Urinary bladder (tissue), 4 donors: ENCODE results near the gene ALX4. TPM values are rescaled to one million over a fixed set of nuclear protein-coding genes. Genes with fewer than 3 reads are reported as not detected.

ENCODE experiments used
- DNase-seq: peaks from one replicate; pipeline ENCODE4 v3.0.0-alpha.2; 2015; ENCODE audit errors: extremely low spot score
- H3K27ac ChIP-seq: one replicate; pipeline ENCODE4 v1.5.1; 2013; ENCODE audit warnings: low read depth, mild to moderate bottlenecking, moderate library complexity
- H3K36me3 ChIP-seq: one replicate; pipeline ENCODE4 v1.6.1; 2013; ENCODE audit warnings: mild to moderate bottlenecking, moderate library complexity; ENCODE audit not compliant: insufficient read depth
- H3K4me1 ChIP-seq: one replicate; pipeline ENCODE4 v1.6.1; 2013; ENCODE audit warnings: mild to moderate bottlenecking, moderate library complexity; ENCODE audit not compliant: insufficient read depth
- H3K4me3 ChIP-seq: one replicate; pipeline ENCODE4 v1.5.1; 2013; ENCODE audit warnings: low read depth, low read length
- WGBS: extraction: QIAGEN DNeasy Blood & Tissue Kit; methylation state at CpG from one replicate; pipeline ENCODE4 v1.1.7; 2013; 5-methylcytosine and 5-hydroxymethylcytosine counted together
- polyA plus RNA-seq: library from polyadenylated mRNA; stranded (reverse); fragments of 200-250 nt; gene quantifications from one replicate; pipeline ENCODE4 v1.2.3, GENCODE V29; 2013
- total RNA-seq: library from RNA; depleted of rRNA; stranded (reverse); fragments of >200 nt; gene quantifications from one replicate; pipeline ENCODE4 v1.2.3, GENCODE V29; 2014
- donor health status: healthy with polysubstance abuse.
- donor health status: healthy.

Gene ALX4
- total and polyA plus RNA-seq, 2 donors = 0.08 to 1.5 TPM

DNA sequence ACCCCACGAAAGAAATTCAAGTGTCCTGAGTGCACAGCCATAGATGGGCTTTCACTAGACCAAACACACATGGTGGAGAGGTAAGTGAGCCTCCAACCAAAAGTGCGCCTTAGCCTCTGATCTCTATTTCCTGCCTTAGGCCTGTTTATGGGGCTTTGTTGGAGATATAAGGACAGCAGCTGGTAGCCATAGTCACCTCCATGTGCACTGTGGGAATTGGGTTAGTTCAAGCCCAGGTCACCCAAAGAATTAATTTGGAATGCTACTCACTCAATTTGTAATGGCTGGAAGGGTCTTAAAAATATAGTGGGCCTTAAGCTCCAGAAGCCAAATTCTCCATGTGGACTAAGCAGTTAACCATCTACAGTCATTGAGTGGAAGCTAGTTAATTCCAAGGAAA lies 73.6 kb downstream of the ALX4 start:
- Histone ChIP-seq H3K4me1 (no peaks in the 10 kb centered on the region), H3K36me3 (no peaks in the 10 kb centered on the region), H3K4me3 (no peak overlapping the region), H3K27ac (no peak overlapping the region)
- no peak for DNase-seq
- 97% methylated on average over 2 of the region's 2 CpGs for WGBS

DNA sequence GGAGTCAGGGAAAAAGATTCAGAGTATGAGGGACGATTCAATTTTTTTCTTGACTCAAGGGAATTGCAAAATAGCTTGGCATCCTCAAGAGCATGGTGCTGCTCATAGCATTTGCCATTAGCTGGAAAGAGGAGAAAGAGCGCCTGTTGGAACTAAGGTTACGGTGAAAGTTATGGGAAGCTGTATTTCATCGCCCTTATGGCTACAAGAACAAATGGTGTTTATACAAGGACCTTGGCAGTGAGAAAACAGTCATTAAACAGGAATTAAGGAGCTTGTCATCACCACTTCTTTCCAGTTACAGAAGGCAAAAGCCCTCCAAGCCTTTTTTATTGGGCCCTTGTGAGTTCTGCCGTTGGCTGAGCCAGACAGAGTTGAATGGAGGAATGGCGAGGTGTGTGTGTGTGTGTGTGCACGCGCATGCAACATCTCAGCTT lies 74.2 kb downstream of the ALX4 start:
- Histone ChIP-seq H3K4me3 (no peak overlapping the region), H3K36me3 (no peaks in the 10 kb centered on the region), H3K4me1 (no peaks in the 10 kb centered on the region), H3K27ac (no peak overlapping the region)
- DNase-seq = no peak
- 69% methylated on average over 8 of the region's 8 CpGs for WGBS

DNA sequence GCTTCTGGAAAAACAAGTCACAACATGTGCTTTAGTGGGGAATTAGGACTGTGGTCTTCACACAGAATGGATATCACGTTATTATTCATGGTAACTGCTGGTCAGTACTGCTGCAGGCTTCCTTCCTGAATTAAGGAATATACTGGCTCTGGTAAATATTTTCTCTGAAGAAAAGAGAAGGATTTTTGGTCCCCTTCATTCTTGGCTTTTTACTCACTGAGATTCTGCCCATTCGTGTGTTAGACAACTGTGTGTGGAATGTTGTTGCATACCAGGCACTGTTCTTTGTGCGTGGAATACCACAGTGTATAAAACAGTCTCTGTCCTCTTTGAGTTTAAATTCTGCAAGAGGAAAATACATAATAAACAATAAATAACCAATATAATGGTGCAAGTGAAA lies 80.3 kb downstream of the ALX4 start:
- WGBS = 85% methylated on average over 3 of the region's 3 CpGs
- Histone ChIP-seq H3K4me1 (no peaks in the 10 kb centered on the region), H3K4me3 (no peak overlapping the region), H3K36me3 (no peaks in the 10 kb centered on the region), H3K27ac (no peak overlapping the region)
- DNase-seq = no peak

DNA sequence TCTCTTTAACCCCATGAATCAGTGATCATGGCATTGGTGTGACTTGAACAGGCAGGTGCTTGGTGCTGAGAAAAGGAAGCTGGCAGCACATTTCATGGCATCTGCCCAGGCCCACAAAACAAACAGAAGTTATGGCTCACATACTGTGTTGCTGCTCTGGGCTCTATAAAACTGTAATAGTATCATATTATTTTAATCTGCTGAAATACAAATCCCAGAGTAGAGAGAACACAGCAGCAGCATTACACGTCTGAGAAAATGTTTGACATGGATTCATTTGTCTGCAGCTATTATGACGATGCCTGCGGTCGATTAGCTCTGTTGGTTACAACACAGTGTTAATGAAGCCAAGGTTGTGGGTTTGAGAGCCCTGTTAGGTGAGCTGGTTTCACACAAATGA lies 80.8 kb downstream of the ALX4 start:
- Histone ChIP-seq H3K4me3 (no peak overlapping the region), H3K27ac (no peak overlapping the region), H3K36me3 (no peaks in the 10 kb centered on the region), H3K4me1 (no peaks in the 10 kb centered on the region)
- DNase-seq = no peak
- 93% methylated on average over 4 of the region's 4 CpGs for WGBS

DNA sequence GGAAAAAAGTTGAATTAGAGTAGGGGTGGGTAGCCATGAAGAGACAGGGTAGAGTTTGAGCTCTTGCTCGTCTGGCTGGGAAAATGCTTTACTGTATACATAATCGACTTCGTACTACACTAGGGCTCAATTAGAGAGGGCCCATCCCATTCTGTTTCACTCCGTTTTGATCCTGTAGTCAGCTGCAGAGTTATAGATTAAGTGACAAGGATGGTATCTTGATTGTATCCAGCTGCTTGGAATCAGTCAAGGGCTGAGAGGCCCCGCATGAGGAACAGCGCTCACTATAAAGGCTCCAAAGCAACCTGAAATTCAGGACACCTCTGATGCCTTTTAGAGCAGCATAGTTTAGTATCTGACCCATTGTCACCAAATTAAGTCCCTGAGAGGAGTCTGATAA lies 81.6 kb downstream of the ALX4 start:
- H3K4me1 ChIP-seq = no peaks in the 10 kb centered on the region
- no peak overlapping the region for H3K4me3 ChIP-seq
- no peak overlapping the region for H3K27ac ChIP-seq
- H3K36me3 ChIP-seq = no peaks in the 10 kb centered on the region
- WGBS = 85% methylated on average over 6 of the region's 6 CpGs
- no peak for DNase-seq

DNA sequence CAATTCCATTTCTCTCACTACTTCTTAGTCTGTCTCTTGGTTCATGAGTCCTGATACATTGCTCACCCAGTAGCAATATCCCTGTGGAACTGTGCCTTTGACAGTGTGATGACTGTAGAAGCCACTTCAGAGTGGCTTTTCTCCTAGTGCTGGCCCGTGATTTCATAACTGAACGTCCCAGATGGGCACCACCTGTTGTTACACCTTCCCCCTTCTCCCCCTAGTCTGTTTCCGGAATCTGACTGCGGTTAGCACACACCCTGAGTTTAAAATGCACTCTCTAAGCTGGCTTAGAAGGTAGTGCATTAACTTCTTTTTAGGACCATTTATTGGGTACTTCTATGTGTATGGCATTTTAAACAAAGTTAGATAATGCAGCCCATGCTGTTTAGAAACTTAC lies 83.0 kb downstream of the ALX4 start:
- Histone ChIP-seq H3K4me1 (no peaks in the 10 kb centered on the region), H3K4me3 (no peak overlapping the region), H3K27ac (no peak overlapping the region), H3K36me3 (no peaks in the 10 kb centered on the region)
- WGBS = 58% methylated on average over 4 of the region's 4 CpGs
- no peak for DNase-seq

DNA sequence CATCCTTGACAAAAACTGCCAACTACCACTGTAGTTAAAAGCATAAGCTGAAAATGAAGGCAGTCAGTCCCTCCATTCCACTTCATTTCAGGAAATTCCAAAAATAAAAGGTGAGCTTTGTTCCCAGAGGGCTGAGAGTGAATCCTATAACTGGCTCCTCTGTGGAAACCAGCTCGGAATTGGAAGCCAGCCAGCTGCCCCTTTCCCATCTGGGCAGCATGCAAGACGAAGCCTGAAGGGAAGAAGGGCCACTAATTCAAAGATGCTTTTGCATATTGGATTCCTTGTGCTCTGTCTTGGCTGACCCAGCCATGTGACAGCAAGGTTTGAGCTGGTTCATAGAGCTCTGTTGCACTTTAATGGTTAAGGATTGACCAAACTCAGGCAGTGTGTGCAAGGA lies 83.4 kb downstream of the ALX4 start:
- no peak overlapping the region for H3K27ac ChIP-seq
- no peak for DNase-seq
- H3K4me1 ChIP-seq = no peaks in the 10 kb centered on the region
- WGBS = 74% methylated on average over 2 of the region's 2 CpGs
- no peak overlapping the region for H3K4me3 ChIP-seq
- no peaks in the 10 kb centered on the region for H3K36me3 ChIP-seq

DNA sequence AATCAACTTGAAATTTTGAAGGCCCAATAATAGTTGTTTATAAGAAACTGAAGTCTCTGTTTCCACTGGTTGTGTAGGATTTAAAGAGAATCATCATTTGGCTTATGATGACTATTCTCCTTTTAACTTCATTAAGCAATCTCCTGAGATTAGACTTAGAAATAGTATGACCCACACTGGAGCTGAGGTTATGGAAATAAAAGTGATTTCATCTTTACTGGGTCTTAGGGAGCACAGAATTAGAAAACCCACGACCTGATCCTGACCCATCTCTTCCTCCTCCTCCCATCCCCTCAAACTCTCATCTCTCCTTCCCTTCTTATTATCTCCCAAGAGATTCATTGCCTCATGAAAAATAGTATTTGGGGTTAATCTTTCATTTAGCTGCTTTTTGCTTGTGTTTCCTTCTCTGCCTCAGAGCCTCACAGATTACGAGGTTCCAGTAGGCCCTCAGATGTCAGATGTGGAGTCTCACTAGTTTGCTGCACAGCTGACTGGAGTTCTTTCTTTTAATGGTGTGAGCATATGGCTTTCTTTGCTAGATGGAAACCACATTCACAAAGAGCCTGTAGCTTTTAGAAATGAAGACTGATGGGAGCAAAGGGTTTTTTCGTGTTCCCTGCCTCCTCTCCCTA lies 85.0 kb downstream of the ALX4 start:
- DNase-seq = no peak
- H3K4me3 ChIP-seq = no peak overlapping the region
- no peak overlapping the region for H3K27ac ChIP-seq
- H3K4me1 ChIP-seq = no peaks in the 10 kb centered on the region
- WGBS = 85% methylated on average over 3 of the region's 3 CpGs
- no peaks in the 10 kb centered on the region for H3K36me3 ChIP-seq

DNA sequence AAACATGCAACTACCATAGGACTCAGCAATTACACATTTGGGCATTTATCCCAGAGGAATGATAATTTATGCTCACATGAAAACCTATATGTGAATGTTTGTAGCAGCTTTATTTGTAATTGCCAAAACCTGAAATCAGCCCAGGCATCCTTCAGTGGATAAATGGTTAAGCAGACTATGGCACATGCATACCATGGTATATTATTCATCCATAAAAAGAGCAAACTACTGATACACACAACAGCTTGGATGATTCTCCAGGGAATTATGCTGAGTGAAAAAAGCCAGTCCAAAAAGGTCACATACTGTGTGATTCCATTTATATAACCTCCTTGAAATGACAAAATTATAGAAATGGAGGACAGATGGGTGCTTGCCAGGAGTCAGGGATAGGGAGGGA lies 86.7 kb downstream of the ALX4 start:
- Histone ChIP-seq H3K4me1 (no peaks in the 10 kb centered on the region), H3K4me3 (no peak overlapping the region), H3K36me3 (no peaks in the 10 kb centered on the region), H3K27ac (no peak overlapping the region)
- DNase-seq = no peak

DNA sequence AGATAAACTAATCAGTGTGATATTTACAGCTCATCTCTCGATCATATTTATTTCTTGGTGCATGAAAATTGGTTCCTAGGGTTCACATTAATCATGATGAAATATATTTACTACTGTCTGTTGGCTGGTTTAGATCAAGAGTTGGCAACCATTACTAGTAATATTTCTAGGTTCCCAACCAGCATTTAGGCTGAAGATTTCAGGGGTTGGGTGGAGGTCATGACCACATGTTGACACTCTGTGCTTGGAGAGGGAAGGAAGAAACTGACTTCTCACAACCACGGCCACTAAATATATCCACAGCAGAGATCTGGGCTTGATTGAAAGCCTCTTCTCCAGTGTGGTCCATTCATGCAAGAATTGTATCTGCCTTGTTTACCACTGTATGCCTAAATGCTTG lies 87.9 kb downstream of the ALX4 start:
- Histone ChIP-seq H3K4me3 (no peak overlapping the region), H3K36me3 (no peaks in the 10 kb centered on the region), H3K4me1 (no peaks in the 10 kb centered on the region), H3K27ac (no peak overlapping the region)
- 82% methylated on average over 2 of the region's 2 CpGs for WGBS
- DNase-seq = no peak

DNA sequence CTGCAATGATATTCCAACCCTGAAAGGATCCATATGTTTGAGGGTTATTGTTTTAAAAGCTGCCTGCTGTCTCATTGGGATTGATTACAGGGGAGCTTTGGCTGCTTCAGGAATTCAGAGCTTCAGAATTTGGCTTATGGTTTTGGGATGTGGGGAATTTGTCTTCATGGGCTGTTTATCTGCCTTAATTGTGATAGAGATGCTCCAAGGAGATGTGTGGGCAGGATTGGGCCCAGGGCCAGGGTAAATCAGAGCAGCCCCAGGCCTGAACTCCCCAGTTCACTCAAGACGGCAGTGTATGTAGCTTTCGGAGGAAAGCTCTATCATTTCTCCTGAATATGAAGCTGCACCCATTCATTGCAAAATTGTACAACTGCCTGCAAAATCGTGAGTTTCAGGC lies 88.5 kb downstream of the ALX4 start:
- WGBS = 73% methylated on average over 3 of the region's 3 CpGs
- no peak for DNase-seq
- no peak overlapping the region for H3K4me3 ChIP-seq
- no peak overlapping the region for H3K27ac ChIP-seq
- no peaks in the 10 kb centered on the region for H3K4me1 ChIP-seq
- H3K36me3 ChIP-seq = no peaks in the 10 kb centered on the region

DNA sequence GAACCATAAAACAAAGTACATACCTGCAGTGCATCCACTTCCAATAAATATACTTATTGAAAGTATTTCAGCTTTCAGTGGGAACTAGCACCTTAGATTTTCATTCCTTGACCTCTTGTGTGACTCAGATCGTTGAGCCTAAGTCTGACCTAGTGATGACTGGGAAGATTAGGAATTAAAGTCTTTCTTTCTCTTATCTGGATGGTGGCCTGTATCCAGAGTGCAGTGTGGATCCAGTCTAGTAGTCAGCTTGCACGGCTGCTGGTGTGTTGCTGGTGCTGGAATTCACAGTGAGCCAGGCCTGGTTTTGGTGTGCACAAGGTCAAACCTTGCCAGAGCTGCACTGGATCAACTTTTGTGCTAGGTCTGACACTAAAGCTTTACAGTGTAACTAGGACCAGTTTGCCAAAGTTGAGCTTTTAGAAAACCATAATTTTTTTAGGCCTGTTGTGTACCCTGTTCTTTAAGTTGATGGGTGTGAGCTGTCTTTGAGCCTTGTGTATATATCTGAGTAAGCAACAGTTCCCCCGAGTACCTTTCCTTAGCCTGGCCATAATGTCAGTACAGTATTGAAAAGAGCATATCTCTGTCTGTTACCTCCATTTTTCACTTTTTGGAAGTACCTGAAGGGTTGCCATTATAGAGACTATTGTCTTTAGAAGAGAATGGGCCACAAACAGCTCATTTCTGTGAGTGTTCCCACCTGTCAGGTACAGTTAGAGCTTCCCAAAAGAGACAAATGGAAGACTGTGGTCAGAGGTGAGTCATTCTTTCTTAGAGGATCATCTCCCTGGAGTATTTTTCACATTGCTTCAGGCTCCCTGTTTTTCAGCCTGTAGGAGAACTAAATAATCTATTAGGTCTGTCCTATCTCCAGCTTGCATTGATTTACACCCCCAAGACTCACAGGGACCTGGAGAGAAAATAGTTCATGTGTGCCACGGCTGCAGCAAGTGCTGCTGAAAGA lies 89.8 kb downstream of the ALX4 start:
- Histone ChIP-seq H3K4me1 (no peaks in the 10 kb centered on the region), H3K4me3 (no peak overlapping the region), H3K27ac (no peak overlapping the region), H3K36me3 (no peaks in the 10 kb centered on the region)
- 83% methylated on average over 4 of the region's 4 CpGs for WGBS
- DNase-seq = no peak

DNA sequence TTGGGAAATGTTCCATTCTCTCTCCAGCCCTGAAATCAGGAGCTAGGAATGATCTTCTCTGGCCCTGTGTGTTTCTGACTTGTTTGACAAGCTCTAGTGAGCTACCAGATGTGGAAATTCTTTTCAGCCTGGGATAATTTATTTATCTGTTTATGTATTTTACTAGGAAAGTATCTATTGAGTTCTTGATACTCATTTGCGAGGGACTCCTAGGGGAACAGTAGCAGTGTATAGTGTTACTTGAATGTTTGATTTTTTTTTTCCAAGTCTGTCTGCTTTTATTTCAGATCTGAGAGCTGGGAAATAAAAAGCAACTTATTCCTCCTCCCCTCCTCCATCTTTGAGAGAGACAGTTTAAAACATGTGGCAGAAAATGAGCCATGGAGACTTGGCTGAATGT lies 92.5 kb downstream of the ALX4 start:
- H3K27ac ChIP-seq = no peak overlapping the region
- WGBS = 82% methylated on average over 1 of the region's 1 CpG
- no peak overlapping the region for H3K4me3 ChIP-seq
- H3K36me3 ChIP-seq = no peaks in the 10 kb centered on the region
- no peaks in the 10 kb centered on the region for H3K4me1 ChIP-seq
- DNase-seq = no peak

DNA sequence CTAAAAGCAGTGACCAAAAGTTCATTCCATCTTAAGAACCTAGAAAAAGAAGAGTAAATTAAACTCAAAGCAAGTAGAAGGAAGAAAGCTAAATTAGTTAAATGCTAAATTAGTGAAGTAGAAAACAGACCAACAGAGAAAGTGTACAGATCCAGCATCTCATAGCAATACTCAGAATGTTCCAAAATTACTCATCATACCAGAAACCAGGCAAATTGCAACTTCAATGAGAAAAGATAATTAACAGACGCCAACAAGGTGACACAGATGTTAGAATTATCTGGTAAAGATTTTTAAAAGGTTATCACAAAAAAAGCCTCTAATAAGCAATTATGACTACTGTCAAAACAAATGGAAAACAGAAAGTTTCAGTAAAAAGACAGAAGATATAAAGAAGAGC lies 96.8 kb downstream of the ALX4 start:
- no peak overlapping the region for H3K4me3 ChIP-seq
- peaks cover 2% of the 10 kb centered on the region for H3K36me3 ChIP-seq
- 94% methylated on average over 1 of the region's 1 CpG for WGBS
- no peak for DNase-seq
- no peaks in the 10 kb centered on the region for H3K4me1 ChIP-seq
- no peak overlapping the region for H3K27ac ChIP-seq
